Endothelial cell of umbilical vein (primary cell): Measurements from ENCODE around the gene EML4. TPM values are rescaled to one million over a fixed set of nuclear protein-coding genes. Genes with fewer than 3 reads are reported as not detected.
A peak's percentile ranks its signal among the peaks of the same experiment; 100 is the strongest.

ENCODE experiments used
- BruUV-seq: library from RNA; stranded (reverse); fragments of 400-500 nt; replicated peaks from 2 replicates; lab custom pipeline; 2021; lab: Mats Ljungman, UMichigan
- CTCF ChIA-PET: fragments of 300-600, 350-600 bp; sonication (Branson Sonifier 250); formaldehyde crosslinking; loops from one replicate; lab custom pipeline; 2021; ENCODE audit warnings: antibody characterized with exemption, inconsistent platforms; lab: Charles Lee
- POLR2A ChIA-PET: fragments of 300-600, 350-600 bp; sonication (Branson Sonifier 250); formaldehyde crosslinking; loops from one replicate; lab custom pipeline; 2021; ENCODE audit warnings: antibody characterized with exemption, inconsistent platforms; lab: Charles Lee
- DNase-seq: peaks from one replicate; pipeline ENCODE4 v3.0.0-alpha.2; 2011; ENCODE audit warnings: low read depth, low spot score
- FAIRE-seq: peaks from 2 replicates; lab custom pipeline; 2011; peaks lifted over from hg19 to GRCh38; lab: Jason Lieb, UNC
- H2AFZ ChIP-seq: 2 replicates; pipeline ENCODE4 v1.6.0; 2012; ENCODE audit warnings: low read depth, low read length, control low read depth, inconsistent platforms
- H3K27ac ChIP-seq: 2 replicates; pipeline ENCODE4 v1.5.1; 2011; ENCODE audit warnings: low read depth, mild to moderate bottlenecking, control low read depth, low read length, moderate library complexity; ENCODE audit not compliant: insufficient read depth
- H3K27me3 ChIP-seq, 2 experiments: 2 replicates each; pipeline versions ENCODE4 v1.6.0 to v1.6.1; 2011; ENCODE audit warnings: low read length in 2 of 2, mixed read lengths in 1 of 2; ENCODE audit not compliant: control insufficient read depth in 2 of 2, insufficient read depth in 2 of 2
- H3K36me3 ChIP-seq, 2 experiments: 2 replicates in 1 of 2; 3 replicates in 1 of 2; pipeline ENCODE4 v1.5.1; 2011; ENCODE audit warnings: low read length in 2 of 2, mild to moderate bottlenecking in 1 of 2, moderate library complexity in 1 of 2; ENCODE audit not compliant: control insufficient read depth in 2 of 2, insufficient read depth in 2 of 2; ENCODE audit errors: extremely low read depth in 1 of 2
- H3K4me1 ChIP-seq: 3 replicates; pipeline ENCODE4 v1.5.1; 2011; ENCODE audit warnings: mild to moderate bottlenecking, low read length; ENCODE audit not compliant: control insufficient read depth, insufficient read depth; ENCODE audit errors: extremely low read depth
- H3K4me2 ChIP-seq: 2 replicates; pipeline ENCODE4 v1.6.1; 2011; ENCODE audit warnings: low read length, control low read depth, mixed read lengths; ENCODE audit not compliant: insufficient read depth
- H3K4me3 ChIP-seq, 3 experiments: fragments of 200-600 bp in 1 of 3; sonication (generic), shearing (Covaris generic) in 1 of 3; replicated peaks in 1 of 3; 2 replicates each; pipeline ENCODE4 v1.5.1; 2011 to 2016; ENCODE audit warnings: control low read depth in 3 of 3, low read length in 3 of 3, mild to moderate bottlenecking in 2 of 3, inconsistent platforms in 1 of 3, low read depth in 1 of 3, moderate library complexity in 1 of 3; ENCODE audit not compliant: insufficient read depth in 1 of 3
- H3K79me2 ChIP-seq: 2 replicates; pipeline ENCODE4 v1.6.0; 2012; ENCODE audit warnings: low read length, inconsistent platforms; ENCODE audit not compliant: control insufficient read depth, insufficient read depth
- H3K9ac ChIP-seq: replicated peaks from 2 replicates; pipeline ENCODE3; 2011; ENCODE audit warnings: low read length, control low read depth; ENCODE audit not compliant: insufficient read depth; ENCODE audit errors: extremely low read depth
- H3K9me1 ChIP-seq: replicated peaks from 3 replicates; pipeline ENCODE4 v1.6.0; 2011; ENCODE audit warnings: mild to moderate bottlenecking, low read length; ENCODE audit not compliant: control insufficient read depth, insufficient read depth; ENCODE audit errors: extremely low read depth
- H3K9me3 ChIP-seq: replicated peaks from 2 replicates; pipeline ENCODE4 v1.5.1; 2012; ENCODE audit warnings: low read length, inconsistent platforms; ENCODE audit not compliant: control insufficient read depth, insufficient read depth
- H4K20me1 ChIP-seq: replicated peaks from 2 replicates; pipeline ENCODE3; 2011; ENCODE audit warnings: mild to moderate bottlenecking, low read length; ENCODE audit not compliant: control insufficient read depth, insufficient read depth; ENCODE audit errors: extremely low read depth
- EZH2 ChIP-seq: IDR thresholded peaks from 2 replicates; pipeline ENCODE4 v1.6.1; 2012; ENCODE audit warnings: borderline replicate concordance, low read depth, mild to moderate bottlenecking, moderate library complexity, low read length, inconsistent platforms; ENCODE audit not compliant: severe bottlenecking
- FOS ChIP-seq: IDR thresholded peaks from 2 replicates; pipeline ENCODE4 v1.6.1; 2011; ENCODE audit warnings: mild to moderate bottlenecking, low read length, moderate library complexity, borderline replicate concordance; ENCODE audit not compliant: insufficient read depth
- GATA2 ChIP-seq: IDR thresholded peaks from 2 replicates; pipeline ENCODE4 v1.7.0; 2011; ENCODE audit warnings: low read depth, mild to moderate bottlenecking, moderate library complexity, mixed read lengths, low read length; ENCODE audit not compliant: insufficient read length, insufficient read depth
- JUN ChIP-seq: IDR thresholded peaks from 2 replicates; pipeline ENCODE4 v1.6.1; 2011; ENCODE audit warnings: borderline replicate concordance, low read depth; ENCODE audit not compliant: insufficient read length, insufficient read depth
- MYC ChIP-seq: IDR thresholded peaks from one replicate; pipeline ENCODE4 v1.6.1; 2011; ENCODE audit warnings: mild to moderate bottlenecking, low read depth, low read length
- POLR2AphosphoS5 ChIP-seq: IDR thresholded peaks from 2 replicates; pipeline ENCODE4 v1.6.1; 2012; ENCODE audit warnings: low read depth, mild to moderate bottlenecking, control low read depth, low read length, moderate library complexity; ENCODE audit not compliant: insufficient read depth
- dilution Hi-C: fragments of 300-500 bp; cut with MboI; formaldehyde crosslinking; loops from one replicate; pipeline ENCODE4 v1.15.0; 2019; ENCODE audit warnings: low sequenced_read_pairs; ENCODE audit not compliant: extremely low pct_ligation_motif_present
- intact Hi-C: fragments of 100-400 bp; cut with micrococcal nuclease; formaldehyde crosslinking; loops from one replicate; pipeline ENCODE4 v1.10.0; 2022
- polyA plus RNA-seq, 4 experiments: library from polyadenylated mRNA; depleted of rRNA in 3 of 4; stranded (reverse) in 3 of 4; unstranded in 1 of 4; fragments of >200 nt; gene quantifications; 2 replicates each; pipeline versions ENCODE4 v1.2.1 to v1.2.3, GENCODE V29; 2011 to 2012; ENCODE audit warnings: missing spikeins in 1 of 4
- total RNA-seq: library from RNA; stranded (reverse); gene quantifications from 2 replicates; pipeline ENCODE4 v1.2.3, GENCODE V29; 2021
- TF ChIP-seq, protein P1 (sequence below), 2 donors: IDR thresholded peaks; 1 replicate in 1 of 2; 2 replicates in 1 of 2; pipeline ENCODE4 v1.5.1; 2011; ENCODE audit warnings: low read length in 2 of 2, mild to moderate bottlenecking in 2 of 2, moderate library complexity in 2 of 2, control low read depth in 1 of 2, inconsistent platforms in 1 of 2, low read depth in 1 of 2; ENCODE audit not compliant: insufficient read depth in 1 of 2; ENCODE audit errors: extremely low read depth in 1 of 2
- TF ChIP-seq, protein P2 (sequence below): IDR thresholded peaks from 2 replicates; pipeline ENCODE4 v1.6.1; 2011; ENCODE audit not compliant: insufficient read depth, insufficient read length

EML4 gene
- total and polyA plus RNA-seq, 2 donors (not counting 3 experiments of a cell fraction or from before 2014, with no cell fraction given), result 13.3 to 32.0 TPM

DNA sequence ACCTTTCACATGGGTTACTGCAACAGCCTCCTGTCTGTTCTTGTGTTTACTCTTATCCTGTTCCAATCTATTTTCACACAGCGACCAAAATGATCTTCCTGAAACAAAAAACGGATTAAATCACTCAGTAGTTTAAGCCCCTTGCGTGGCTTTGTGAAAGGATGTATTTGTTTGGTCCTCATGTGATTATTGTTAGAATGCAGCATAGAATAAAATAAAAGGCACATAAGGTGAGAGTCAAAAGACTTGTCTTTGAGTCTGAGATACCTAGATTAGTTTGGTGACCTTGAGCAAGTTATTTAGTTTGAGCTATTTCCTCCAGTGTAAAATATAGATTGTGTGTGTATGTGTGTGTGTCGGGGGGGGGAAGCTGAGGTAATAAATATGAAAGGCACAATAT, 72.4 kb downstream of the EML4 start:
- no peaks in the 10 kb centered on the region for H3K79me2 ChIP-seq
- intact Hi-C loops, result no loop called here
- no peak for FAIRE-seq

More for the DNA sequence above, 72.4 kb downstream of the EML4 start:
- ChIA-PET POLR2A (no interaction called here), CTCF (interaction anchor here (0.9 to 1.6 kb wide), 4 partner anchors 8 to 388 kb away, joined by 3 to 5 read pairs (median 4); no protein-coding TSS in a partner anchor)
- Histone ChIP-seq H3K4me1 (peaks cover 8% of the 10 kb centered on the region), H2AFZ (no peak overlapping the region), H3K36me3 (no peaks in the 10 kb centered on the region), H3K9me1 (no peaks in the 10 kb centered on the region), H3K4me2 (no peak overlapping the region), H4K20me1 (no peaks in the 10 kb centered on the region), H3K4me3 (no peak overlapping the region), H3K27me3 (no peaks in the 10 kb centered on the region), H3K9ac (no peak overlapping the region), H3K27ac (no peak overlapping the region), H3K9me3 (no peaks in the 10 kb centered on the region)
- peak; percentile 27 for DNase-seq
- TF ChIP-seq GATA2 (no peak), POLR2AphosphoS5 (no peak), EZH2 (no peak), JUN (no peak), FOS (no peak), MYC (no peak)
- TF ChIP-seq, protein P1, sequence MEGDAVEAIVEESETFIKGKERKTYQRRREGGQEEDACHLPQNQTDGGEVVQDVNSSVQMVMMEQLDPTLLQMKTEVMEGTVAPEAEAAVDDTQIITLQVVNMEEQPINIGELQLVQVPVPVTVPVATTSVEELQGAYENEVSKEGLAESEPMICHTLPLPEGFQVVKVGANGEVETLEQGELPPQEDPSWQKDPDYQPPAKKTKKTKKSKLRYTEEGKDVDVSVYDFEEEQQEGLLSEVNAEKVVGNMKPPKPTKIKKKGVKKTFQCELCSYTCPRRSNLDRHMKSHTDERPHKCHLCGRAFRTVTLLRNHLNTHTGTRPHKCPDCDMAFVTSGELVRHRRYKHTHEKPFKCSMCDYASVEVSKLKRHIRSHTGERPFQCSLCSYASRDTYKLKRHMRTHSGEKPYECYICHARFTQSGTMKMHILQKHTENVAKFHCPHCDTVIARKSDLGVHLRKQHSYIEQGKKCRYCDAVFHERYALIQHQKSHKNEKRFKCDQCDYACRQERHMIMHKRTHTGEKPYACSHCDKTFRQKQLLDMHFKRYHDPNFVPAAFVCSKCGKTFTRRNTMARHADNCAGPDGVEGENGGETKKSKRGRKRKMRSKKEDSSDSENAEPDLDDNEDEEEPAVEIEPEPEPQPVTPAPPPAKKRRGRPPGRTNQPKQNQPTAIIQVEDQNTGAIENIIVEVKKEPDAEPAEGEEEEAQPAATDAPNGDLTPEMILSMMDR (IDR thresholded peaks at IDR 0.05; ENCODE audit: extremely low read depth in 1 of 2, insufficient read depth in 1 of 2, low read depth in 1 of 2, low read length in 2 of 2), result no peak
- TF ChIP-seq, protein P2, sequence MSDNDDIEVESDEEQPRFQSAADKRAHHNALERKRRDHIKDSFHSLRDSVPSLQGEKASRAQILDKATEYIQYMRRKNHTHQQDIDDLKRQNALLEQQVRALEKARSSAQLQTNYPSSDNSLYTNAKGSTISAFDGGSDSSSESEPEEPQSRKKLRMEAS, result no peak
- dilution Hi-C loops, result no loop called here
- no TSS peak for BruUV-seq
